ENCODE data around the gene FAM107B. TPM values are rescaled to one million over a fixed set of nuclear protein-coding genes. Genes with fewer than 3 reads are reported as not detected.

Gene FAM107B
- total RNA-seq (2016; rRNA removed; fragmentation: Illumina TruSeq; extraction: Trizol) (24.8 and 38.5 TPM in 2 replicates), polyA plus RNA-seq (2011; rRNA removed) (10.8 and 15.7 TPM in 2 replicates), polyA minus RNA-seq (2011; rRNA and poly(A)+ RNA removed; ENCODE audit: low replicate concordance) (4.0 and 10.5 TPM in 2 replicates), Bru-seq, nascent RNA (percentile 59 among the genes with signal in this experiment), BruChase-seq, experiment 1, labeled RNA remaining after a 6-hour chase (percentile 63 among the genes with signal in this experiment), BruChase-seq, experiment 2, labeled RNA remaining after a 2-hour chase (percentile 56 among the genes with signal in this experiment)
- 13.8 and 17.1 TPM in 2 replicates for total RNA-seq (2016; cell fraction: cytosol; rRNA removed; fragmentation: Illumina TruSeq; extraction: Trizol; ENCODE audit: low read depth)
- 25.5 and 32.8 TPM in 2 replicates for total RNA-seq (2016; cell fraction: insoluble cytoplasmic fraction; rRNA removed; fragmentation: Illumina TruSeq; extraction: Trizol)
- 45.3 and 49.1 TPM in 2 replicates for total RNA-seq (2016; cell fraction: membrane; rRNA removed; fragmentation: Illumina TruSeq; extraction: Trizol)
- total RNA-seq (2016; cell fraction: nucleus; rRNA removed; fragmentation: Illumina TruSeq; extraction: Trizol): 20.6 and 21.1 TPM in 2 replicates
- 7.8 and 11.0 TPM in 2 replicates for polyA plus RNA-seq (2011; cell fraction: cytosol; rRNA removed)
- polyA plus RNA-seq (2011; cell fraction: nucleus; rRNA removed): 5.6 and 6.8 TPM in 2 replicates
- 13.3 and 16.9 TPM in 2 replicates for polyA plus RNA-seq (2012)
- 25.3 and 32.2 TPM in 2 replicates for polyA plus RNA-seq (2016; cell fraction: cytosol; fragmentation: Illumina TruSeq; extraction: Trizol; ENCODE audit: low read depth)
- 57.7 and 62.9 TPM in 2 replicates for polyA plus RNA-seq (2016; cell fraction: insoluble cytoplasmic fraction; fragmentation: Illumina TruSeq; extraction: Trizol; ENCODE audit: low read depth)
- 48.3 and 48.7 TPM in 2 replicates for polyA plus RNA-seq (2016; cell fraction: membrane; fragmentation: Illumina TruSeq; extraction: Trizol; ENCODE audit: low read depth)
- 30.6 and 38.0 TPM in 2 replicates for polyA plus RNA-seq (2016; cell fraction: nucleus; fragmentation: Illumina TruSeq; extraction: Trizol; ENCODE audit: insufficient read depth, low read depth)
- 11.0 and 12.0 TPM in 2 replicates for polyA minus RNA-seq (2011; cell fraction: cytosol; rRNA and poly(A)+ RNA removed)
- 19.3 and 24.4 TPM in 2 replicates for polyA minus RNA-seq (2011; cell fraction: nucleus; rRNA and poly(A)+ RNA removed)
- long read RNA-seq, experiment 1, partial matches to known transcripts: 1 of 5 reads
- long read RNA-seq, experiment 1, other reads (novel, unspliced or antisense): 2 of 5 reads
- long read RNA-seq, experiment 2, transcript FAM107B-211 (4 exons, 2,633 nt): major isoform, 13 of 49 reads
- long read RNA-seq, experiment 2, partial matches to known transcripts: 0 of 49 reads
- long read RNA-seq, experiment 2, other reads (novel, unspliced or antisense): 32 of 49 reads

DNA sequence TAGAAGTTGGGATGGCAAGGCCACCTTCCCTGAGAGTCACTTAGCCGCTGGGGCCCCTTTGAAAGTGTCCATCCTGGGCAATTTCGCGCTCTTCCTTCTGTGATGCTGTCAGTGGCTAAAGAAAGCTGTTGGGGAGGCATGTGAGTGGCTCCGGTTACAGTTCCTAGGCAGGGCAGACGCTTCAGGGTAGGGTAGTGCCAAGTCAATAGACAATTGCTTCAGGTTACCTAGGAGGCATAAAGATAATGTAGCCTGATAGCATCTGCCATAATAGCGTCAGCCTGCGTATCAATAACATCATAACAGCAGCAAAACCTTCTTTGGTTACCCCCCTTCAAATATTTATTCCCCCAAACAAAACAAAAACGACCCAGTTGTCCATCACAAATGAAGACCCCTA lies at the start of gene FAM107B:
Gene FAM107B (minus strand): TSS at position 101 of the 400 bp plus-strand sequence. CDS start 234 bp downstream, outside the sequence.
- in situ Hi-C loops (cut with HindIII; ENCODE audit: extremely low pct_ligation_motif_present, low pct_unique_long_range_greater_than_20kb) (no loop called here), intact Hi-C loops (cut with micrococcal nuclease; ENCODE audit: unreplicated experiment) (no loop called here)
- DNase-seq (ENCODE audit: low spot score) (no peak), FAIRE-seq (no peak), ATAC-seq (no peak)
- H3K4me2 ChIP-seq (ENCODE audit: low read depth, low read length): no peak within 1 kb of the TSS
- no peak within 1 kb of the TSS for H2AFZ ChIP-seq (ENCODE audit: low read length)
- H3K4me3 ChIP-seq (replicated peaks in 1 of 3; ENCODE audit: insufficient read depth in 1 of 3, low read depth in 2 of 3, low read length in 3 of 3): no peak within 1 kb of the TSS
- H3K9ac ChIP-seq (ENCODE audit: insufficient read depth, low read depth, low read length): no peak within 1 kb of the TSS
- BruUV-seq (replicated peaks): no TSS peak
- no peaks in the 10 kb centered on the region for H3K9me3 ChIP-seq (ENCODE audit: low read length)
- CTCF ChIA-PET (ENCODE audit: low intra/inter-chr PET ratio, low total read pairs): no interaction called here
- POLR2A ChIA-PET: no interaction called here
- TF ChIP-seq ZNF629 (CRISPR knock-in tag; conservative IDR thresholded peaks at IDR 0.05): no peak
- no peak for TF ChIP-seq SP1 (IDR thresholded peaks at IDR 0.05)
- TF ChIP-seq SP1 (CRISPR knock-in tag; IDR thresholded peaks at IDR 0.05): no peak
- no peak for TF ChIP-seq FOXA1 (IDR thresholded peaks at IDR 0.05)
- no peak for TF ChIP-seq FOXA1 (CRISPR knock-in tag; IDR thresholded peaks at IDR 0.05)
- TF ChIP-seq ZSCAN20 (CRISPR knock-in tag; IDR thresholded peaks at IDR 0.05; ENCODE audit: borderline replicate concordance): no peak
- no peak for TF ChIP-seq HOXA3 (CRISPR knock-in tag; IDR thresholded peaks at IDR 0.05)
- no peak for TF ChIP-seq NONO (IDR thresholded peaks at IDR 0.05)
- no peak for TF ChIP-seq NONO (CRISPR knock-in tag; conservative IDR thresholded peaks at IDR 0.05)
- no peak for TF ChIP-seq XRCC5 (optimal IDR thresholded peaks at IDR 0.05; ENCODE audit: low read length)
- no peak for TF ChIP-seq NFRKB (IDR thresholded peaks at IDR 0.05)
- no peak for TF ChIP-seq LBX2 (CRISPR knock-in tag; IDR thresholded peaks at IDR 0.05; ENCODE audit: borderline replicate concordance)
- no peaks in the 10 kb centered on the region for H4K20me1 ChIP-seq (ENCODE audit: insufficient read depth, low read length)
- H3K36me3 ChIP-seq (replicated peaks in 1 of 2; ENCODE audit: control insufficient read depth in 1 of 2, insufficient read depth in 2 of 2, low read length in 2 of 2): no peaks in the 10 kb centered on the region
- H3K27ac ChIP-seq (ENCODE audit: extremely low read length, insufficient read depth, low read length): no peak within 1 kb of the TSS
- no peaks in the 10 kb centered on the region for H3K4me1 ChIP-seq (ENCODE audit: insufficient read depth, low read length)
- no peaks in the 10 kb centered on the region for H3K79me2 ChIP-seq (ENCODE audit: insufficient read depth, low read length)
- WGBS (ENCODE audit: low lambda C conversion rate): 50% methylated on average over 8 of the region's 8 CpGs
- peaks cover 0 to 18% of the 10 kb centered on the region in 2 experiments; a peak in 3 of 5 replicates for H3K27me3 ChIP-seq (ENCODE audit: control insufficient read depth in 1 of 2, insufficient read depth in 2 of 2, low read length in 2 of 2)
